Endothelial cell of umbilical vein (primary cell): ENCODE results near the gene NELFCD. TPM values are rescaled to one million over a fixed set of nuclear protein-coding genes. Genes with fewer than 3 reads are reported as not detected.

Experiments used
- BruUV-seq: library from RNA; stranded (reverse); fragments of 400-500 nt; replicated peaks from 2 replicates; lab custom pipeline; 2021; lab: Mats Ljungman, UMichigan
- CTCF ChIA-PET: fragments of 300-600, 350-600 bp; sonication (Branson Sonifier 250); formaldehyde crosslinking; loops from one replicate; lab custom pipeline; 2021; ENCODE audit warnings: antibody characterized with exemption, inconsistent platforms; lab: Charles Lee
- POLR2A ChIA-PET: fragments of 300-600, 350-600 bp; sonication (Branson Sonifier 250); formaldehyde crosslinking; loops from one replicate; lab custom pipeline; 2021; ENCODE audit warnings: antibody characterized with exemption, inconsistent platforms; lab: Charles Lee
- DNase-seq: peaks from one replicate; pipeline ENCODE4 v3.0.0-alpha.2; 2011; ENCODE audit warnings: low read depth, low spot score
- FAIRE-seq: peaks from 2 replicates; lab custom pipeline; 2011; peaks lifted over from hg19 to GRCh38; lab: Jason Lieb, UNC
- H2AFZ ChIP-seq: 2 replicates; pipeline ENCODE4 v1.6.0; 2012; ENCODE audit warnings: low read depth, low read length, control low read depth, inconsistent platforms
- H3K27ac ChIP-seq: 2 replicates; pipeline ENCODE4 v1.5.1; 2011; ENCODE audit warnings: low read depth, mild to moderate bottlenecking, control low read depth, low read length, moderate library complexity; ENCODE audit not compliant: insufficient read depth
- H3K27me3 ChIP-seq, 2 experiments: 2 replicates each; pipeline versions ENCODE4 v1.6.0 to v1.6.1; 2011; ENCODE audit warnings: low read length in 2 of 2, mixed read lengths in 1 of 2; ENCODE audit not compliant: control insufficient read depth in 2 of 2, insufficient read depth in 2 of 2
- H3K36me3 ChIP-seq, 2 experiments: 2 replicates in 1 of 2; 3 replicates in 1 of 2; pipeline ENCODE4 v1.5.1; 2011; ENCODE audit warnings: low read length in 2 of 2, mild to moderate bottlenecking in 1 of 2, moderate library complexity in 1 of 2; ENCODE audit not compliant: control insufficient read depth in 2 of 2, insufficient read depth in 2 of 2; ENCODE audit errors: extremely low read depth in 1 of 2
- H3K4me1 ChIP-seq: 3 replicates; pipeline ENCODE4 v1.5.1; 2011; ENCODE audit warnings: mild to moderate bottlenecking, low read length; ENCODE audit not compliant: control insufficient read depth, insufficient read depth; ENCODE audit errors: extremely low read depth
- H3K4me2 ChIP-seq: 2 replicates; pipeline ENCODE4 v1.6.1; 2011; ENCODE audit warnings: low read length, control low read depth, mixed read lengths; ENCODE audit not compliant: insufficient read depth
- H3K4me3 ChIP-seq, 3 experiments: fragments of 200-600 bp in 1 of 3; sonication (generic), shearing (Covaris generic) in 1 of 3; replicated peaks in 1 of 3; 2 replicates each; pipeline ENCODE4 v1.5.1; 2011 to 2016; ENCODE audit warnings: control low read depth in 3 of 3, low read length in 3 of 3, mild to moderate bottlenecking in 2 of 3, inconsistent platforms in 1 of 3, low read depth in 1 of 3, moderate library complexity in 1 of 3; ENCODE audit not compliant: insufficient read depth in 1 of 3
- H3K79me2 ChIP-seq: 2 replicates; pipeline ENCODE4 v1.6.0; 2012; ENCODE audit warnings: low read length, inconsistent platforms; ENCODE audit not compliant: control insufficient read depth, insufficient read depth
- H3K9ac ChIP-seq: replicated peaks from 2 replicates; pipeline ENCODE3; 2011; ENCODE audit warnings: low read length, control low read depth; ENCODE audit not compliant: insufficient read depth; ENCODE audit errors: extremely low read depth
- H3K9me1 ChIP-seq: replicated peaks from 3 replicates; pipeline ENCODE4 v1.6.0; 2011; ENCODE audit warnings: mild to moderate bottlenecking, low read length; ENCODE audit not compliant: control insufficient read depth, insufficient read depth; ENCODE audit errors: extremely low read depth
- H3K9me3 ChIP-seq: replicated peaks from 2 replicates; pipeline ENCODE4 v1.5.1; 2012; ENCODE audit warnings: low read length, inconsistent platforms; ENCODE audit not compliant: control insufficient read depth, insufficient read depth
- H4K20me1 ChIP-seq: replicated peaks from 2 replicates; pipeline ENCODE3; 2011; ENCODE audit warnings: mild to moderate bottlenecking, low read length; ENCODE audit not compliant: control insufficient read depth, insufficient read depth; ENCODE audit errors: extremely low read depth
- EZH2 ChIP-seq: IDR thresholded peaks from 2 replicates; pipeline ENCODE4 v1.6.1; 2012; ENCODE audit warnings: borderline replicate concordance, low read depth, mild to moderate bottlenecking, moderate library complexity, low read length, inconsistent platforms; ENCODE audit not compliant: severe bottlenecking
- FOS ChIP-seq: IDR thresholded peaks from 2 replicates; pipeline ENCODE4 v1.6.1; 2011; ENCODE audit warnings: mild to moderate bottlenecking, low read length, moderate library complexity, borderline replicate concordance; ENCODE audit not compliant: insufficient read depth
- GATA2 ChIP-seq: IDR thresholded peaks from 2 replicates; pipeline ENCODE4 v1.7.0; 2011; ENCODE audit warnings: low read depth, mild to moderate bottlenecking, moderate library complexity, mixed read lengths, low read length; ENCODE audit not compliant: insufficient read length, insufficient read depth
- JUN ChIP-seq: IDR thresholded peaks from 2 replicates; pipeline ENCODE4 v1.6.1; 2011; ENCODE audit warnings: borderline replicate concordance, low read depth; ENCODE audit not compliant: insufficient read length, insufficient read depth
- MYC ChIP-seq: IDR thresholded peaks from one replicate; pipeline ENCODE4 v1.6.1; 2011; ENCODE audit warnings: mild to moderate bottlenecking, low read depth, low read length
- POLR2A ChIP-seq: IDR thresholded peaks from 2 replicates; pipeline ENCODE4 v1.6.1; 2012; ENCODE audit warnings: low read depth, mild to moderate bottlenecking, control low read depth, low read length
- POLR2AphosphoS5 ChIP-seq: IDR thresholded peaks from 2 replicates; pipeline ENCODE4 v1.6.1; 2012; ENCODE audit warnings: low read depth, mild to moderate bottlenecking, control low read depth, low read length, moderate library complexity; ENCODE audit not compliant: insufficient read depth
- dilution Hi-C: fragments of 300-500 bp; cut with MboI; formaldehyde crosslinking; loops from one replicate; pipeline ENCODE4 v1.15.0; 2019; ENCODE audit warnings: low sequenced_read_pairs; ENCODE audit not compliant: extremely low pct_ligation_motif_present
- intact Hi-C: fragments of 100-400 bp; cut with micrococcal nuclease; formaldehyde crosslinking; loops from one replicate; pipeline ENCODE4 v1.10.0; 2022
- polyA plus RNA-seq, 4 experiments: library from polyadenylated mRNA; depleted of rRNA in 3 of 4; stranded (reverse) in 3 of 4; unstranded in 1 of 4; fragments of >200 nt; gene quantifications; 2 replicates each; pipeline versions ENCODE4 v1.2.1 to v1.2.3, GENCODE V29; 2011 to 2012; ENCODE audit warnings: missing spikeins in 1 of 4
- total RNA-seq: library from RNA; stranded (reverse); gene quantifications from 2 replicates; pipeline ENCODE4 v1.2.3, GENCODE V29; 2021
- TF ChIP-seq, protein P1 (sequence below), 2 donors: IDR thresholded peaks; 1 replicate in 1 of 2; 2 replicates in 1 of 2; pipeline ENCODE4 v1.5.1; 2011; ENCODE audit warnings: low read length in 2 of 2, mild to moderate bottlenecking in 2 of 2, moderate library complexity in 2 of 2, control low read depth in 1 of 2, inconsistent platforms in 1 of 2, low read depth in 1 of 2; ENCODE audit not compliant: insufficient read depth in 1 of 2; ENCODE audit errors: extremely low read depth in 1 of 2
- TF ChIP-seq, protein P2 (sequence below): IDR thresholded peaks from 2 replicates; pipeline ENCODE4 v1.6.1; 2011; ENCODE audit not compliant: insufficient read depth, insufficient read length

NELFCD gene
- total and polyA plus RNA-seq, 2 donors (not counting 3 experiments of a cell fraction or from before 2014, with no cell fraction given) = 90.1 to 92.5 TPM

DNA sequence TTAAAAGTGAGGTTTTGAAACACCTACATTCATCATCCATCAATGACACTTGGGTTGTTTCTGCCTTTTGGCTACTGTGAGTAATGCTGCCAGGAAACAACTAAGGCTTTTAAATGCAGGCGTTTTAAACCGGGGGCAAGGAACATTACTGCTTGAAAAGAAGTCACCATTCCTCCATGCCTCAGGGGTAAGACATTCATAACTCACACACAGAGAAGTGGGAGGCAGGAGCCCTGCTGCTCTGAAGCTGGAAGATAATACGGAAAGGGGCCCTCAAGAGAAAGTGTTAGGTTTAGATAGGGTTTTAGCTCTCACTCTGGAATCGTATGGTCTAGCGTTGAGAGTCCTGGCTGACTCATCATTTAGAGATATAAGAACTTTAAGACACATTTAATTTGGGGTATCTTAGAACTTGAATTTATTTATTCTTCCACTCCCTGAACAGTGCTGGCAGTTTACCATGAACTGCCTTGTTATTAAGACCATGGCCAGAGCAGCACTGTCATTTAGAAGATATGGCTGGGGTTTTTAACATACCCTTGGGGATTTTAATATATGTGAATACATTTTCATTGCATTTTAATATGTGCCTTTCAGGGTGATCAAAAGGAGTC is 40.0 kb downstream of the NELFCD start:
- FAIRE-seq (no peak), DNase-seq (no peak)
- H3K27me3 ChIP-seq = no peaks in the 10 kb centered on the region
- H3K4me1 ChIP-seq = peaks cover 7% of the 10 kb centered on the region
- peaks cover 17% of the 10 kb centered on the region for H3K79me2 ChIP-seq
- no peak overlapping the region for H3K4me3 ChIP-seq
- no peaks in the 10 kb centered on the region for H3K9me3 ChIP-seq
- no peaks in the 10 kb centered on the region for H3K9me1 ChIP-seq
- no peak overlapping the region for H3K9ac ChIP-seq
- no peak overlapping the region for H2AFZ ChIP-seq
- intact Hi-C loops (loop anchor here (1.0 kb wide), 1 partner anchor 8 kb away; no protein-coding TSS in a partner anchor), dilution Hi-C loops (no loop called here)
- BruUV-seq = no TSS peak
- H4K20me1 ChIP-seq = no peaks in the 10 kb centered on the region
- peaks cover 9 to 18% of the 10 kb centered on the region in 2 experiments for H3K36me3 ChIP-seq
- H3K27ac ChIP-seq = no peak overlapping the region
- ChIA-PET POLR2A (no interaction called here), CTCF (interaction anchor here (0.9 kb wide), 1 partner anchor 12 kb away, joined by 3 read pairs; no protein-coding TSS in a partner anchor)
- H3K4me2 ChIP-seq = no peak overlapping the region
- TF ChIP-seq FOS = no peak
- TF ChIP-seq, protein P1, sequence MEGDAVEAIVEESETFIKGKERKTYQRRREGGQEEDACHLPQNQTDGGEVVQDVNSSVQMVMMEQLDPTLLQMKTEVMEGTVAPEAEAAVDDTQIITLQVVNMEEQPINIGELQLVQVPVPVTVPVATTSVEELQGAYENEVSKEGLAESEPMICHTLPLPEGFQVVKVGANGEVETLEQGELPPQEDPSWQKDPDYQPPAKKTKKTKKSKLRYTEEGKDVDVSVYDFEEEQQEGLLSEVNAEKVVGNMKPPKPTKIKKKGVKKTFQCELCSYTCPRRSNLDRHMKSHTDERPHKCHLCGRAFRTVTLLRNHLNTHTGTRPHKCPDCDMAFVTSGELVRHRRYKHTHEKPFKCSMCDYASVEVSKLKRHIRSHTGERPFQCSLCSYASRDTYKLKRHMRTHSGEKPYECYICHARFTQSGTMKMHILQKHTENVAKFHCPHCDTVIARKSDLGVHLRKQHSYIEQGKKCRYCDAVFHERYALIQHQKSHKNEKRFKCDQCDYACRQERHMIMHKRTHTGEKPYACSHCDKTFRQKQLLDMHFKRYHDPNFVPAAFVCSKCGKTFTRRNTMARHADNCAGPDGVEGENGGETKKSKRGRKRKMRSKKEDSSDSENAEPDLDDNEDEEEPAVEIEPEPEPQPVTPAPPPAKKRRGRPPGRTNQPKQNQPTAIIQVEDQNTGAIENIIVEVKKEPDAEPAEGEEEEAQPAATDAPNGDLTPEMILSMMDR (IDR thresholded peaks at IDR 0.05; ENCODE audit: extremely low read depth in 1 of 2, insufficient read depth in 1 of 2, low read depth in 1 of 2, low read length in 2 of 2) = no peak
- no peak for TF ChIP-seq POLR2A
- TF ChIP-seq GATA2 = no peak
- TF ChIP-seq, protein P2, sequence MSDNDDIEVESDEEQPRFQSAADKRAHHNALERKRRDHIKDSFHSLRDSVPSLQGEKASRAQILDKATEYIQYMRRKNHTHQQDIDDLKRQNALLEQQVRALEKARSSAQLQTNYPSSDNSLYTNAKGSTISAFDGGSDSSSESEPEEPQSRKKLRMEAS = no peak
- no peak for TF ChIP-seq POLR2AphosphoS5
- no peak for TF ChIP-seq JUN
- TF ChIP-seq MYC = no peak
- TF ChIP-seq EZH2 = no peak
